LNCaP clone FGC (cell line): ENCODE data around the gene PEPD.
A peak's percentile ranks its signal among the peaks of the same experiment; 100 is the strongest.

Experiments used
- DNase-seq: peaks from one replicate; pipeline ENCODE4 v3.0.0-alpha.2; 2011; ENCODE audit warnings: low read depth
- H3K4me3 ChIP-seq: 2 replicates; pipeline ENCODE4 v1.5.1; 2011; ENCODE audit warnings: mild to moderate bottlenecking, low read depth, low read length, control low read depth
- TF ChIP-seq, protein P1 (sequence below): IDR thresholded peaks from 2 replicates; pipeline ENCODE4 v1.5.1; 2012; ENCODE audit warnings: mild to moderate bottlenecking; ENCODE audit not compliant: control insufficient read depth, insufficient read depth; ENCODE audit errors: extremely low read depth

PEPD gene

GRCh38 chr19:33435706-33436359 is 85.8 kb downstream of the PEPD start:
- TF ChIP-seq, protein P1, sequence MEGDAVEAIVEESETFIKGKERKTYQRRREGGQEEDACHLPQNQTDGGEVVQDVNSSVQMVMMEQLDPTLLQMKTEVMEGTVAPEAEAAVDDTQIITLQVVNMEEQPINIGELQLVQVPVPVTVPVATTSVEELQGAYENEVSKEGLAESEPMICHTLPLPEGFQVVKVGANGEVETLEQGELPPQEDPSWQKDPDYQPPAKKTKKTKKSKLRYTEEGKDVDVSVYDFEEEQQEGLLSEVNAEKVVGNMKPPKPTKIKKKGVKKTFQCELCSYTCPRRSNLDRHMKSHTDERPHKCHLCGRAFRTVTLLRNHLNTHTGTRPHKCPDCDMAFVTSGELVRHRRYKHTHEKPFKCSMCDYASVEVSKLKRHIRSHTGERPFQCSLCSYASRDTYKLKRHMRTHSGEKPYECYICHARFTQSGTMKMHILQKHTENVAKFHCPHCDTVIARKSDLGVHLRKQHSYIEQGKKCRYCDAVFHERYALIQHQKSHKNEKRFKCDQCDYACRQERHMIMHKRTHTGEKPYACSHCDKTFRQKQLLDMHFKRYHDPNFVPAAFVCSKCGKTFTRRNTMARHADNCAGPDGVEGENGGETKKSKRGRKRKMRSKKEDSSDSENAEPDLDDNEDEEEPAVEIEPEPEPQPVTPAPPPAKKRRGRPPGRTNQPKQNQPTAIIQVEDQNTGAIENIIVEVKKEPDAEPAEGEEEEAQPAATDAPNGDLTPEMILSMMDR, result no peak
- DNase-seq, result no peak
- no peak overlapping the region for H3K4me3 ChIP-seq

DNA sequence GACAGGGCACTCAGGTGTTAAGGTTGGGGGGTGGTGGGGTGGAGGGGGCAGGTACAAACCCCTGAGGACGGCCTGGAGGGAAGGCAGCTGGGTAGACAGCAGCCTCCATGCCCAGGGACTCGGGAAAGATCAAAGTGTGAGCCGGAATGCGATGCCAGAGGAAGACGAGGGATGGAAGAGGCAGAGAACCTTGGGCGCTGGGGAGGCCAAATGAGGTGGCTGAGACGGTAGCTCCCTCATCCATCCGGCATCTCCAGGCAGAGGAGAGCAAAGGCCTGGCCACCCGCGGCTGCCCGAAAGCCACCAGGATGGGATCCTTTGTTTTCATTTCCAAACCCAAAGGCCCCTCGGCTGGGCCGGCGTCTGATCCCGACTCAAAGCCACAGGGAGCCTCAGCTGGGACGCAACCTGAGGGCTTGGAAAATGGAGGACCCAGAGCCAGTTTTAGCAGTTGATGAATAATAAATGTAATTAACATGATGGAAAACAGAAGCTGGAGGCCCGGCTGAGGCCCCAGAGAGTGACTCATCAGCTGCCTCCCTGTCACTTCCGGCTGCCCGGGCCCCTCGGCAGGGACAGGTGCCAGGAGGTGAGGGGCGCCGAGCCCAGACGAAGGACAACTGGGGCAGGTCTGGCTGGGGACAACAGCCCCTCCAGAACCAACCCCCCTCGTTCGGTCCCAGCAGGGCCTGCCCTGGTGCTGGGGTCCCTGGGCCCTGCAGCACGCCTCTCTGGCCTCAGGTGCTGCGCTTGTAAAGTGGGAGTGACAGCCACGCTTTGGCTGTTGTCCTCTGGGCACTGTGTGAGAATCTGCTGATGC is 86.5 kb downstream of the PEPD start:
- H3K4me3 ChIP-seq, result no peak overlapping the region
- TF ChIP-seq, protein P1, result no peak
- no peak for DNase-seq

GRCh38 chr19:33434069-33434885 is 87.3 kb downstream of the PEPD start:
- TF ChIP-seq, protein P1, result no peak
- no peak overlapping the region for H3K4me3 ChIP-seq
- DNase-seq, result no peak

GRCh38 chr19:33432446-33433170 is 89.0 kb downstream of the PEPD start:
- no peak overlapping the region for H3K4me3 ChIP-seq
- TF ChIP-seq, protein P1, result no peak
- DNase-seq, result no peak

DNA sequence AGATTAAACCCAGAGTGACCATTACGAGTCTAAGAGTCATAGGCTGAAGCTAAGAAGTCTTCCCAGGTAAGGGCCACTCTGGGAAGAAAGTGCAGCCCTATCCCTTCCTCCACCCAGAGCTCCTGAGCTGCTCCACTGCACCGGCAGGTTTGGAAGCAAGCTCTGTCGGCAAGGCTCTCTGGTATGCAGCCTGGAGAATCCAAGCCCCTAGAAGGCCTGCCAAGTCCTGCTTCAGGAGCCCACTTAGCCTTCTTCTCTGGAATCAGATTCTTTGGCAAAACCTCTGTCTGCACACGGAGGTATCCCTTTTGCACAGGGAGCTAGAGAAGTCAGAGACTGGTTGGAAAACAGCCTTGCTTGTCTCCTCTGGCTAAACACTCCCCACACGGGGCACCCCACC is 89.6 kb downstream of the PEPD start:
- TF ChIP-seq, protein P1, result no peak
- H3K4me3 ChIP-seq, result no peak overlapping the region
- no peak for DNase-seq

GRCh38 chr19:33430674-33431277 is 90.8 kb downstream of the PEPD start:
- no peak overlapping the region for H3K4me3 ChIP-seq
- DNase-seq, result peak; percentile 25
- TF ChIP-seq, protein P1, result peak; percentile 98
